ENCODE data around the gene PRPF19. TPM values are rescaled to one million over a fixed set of nuclear protein-coding genes. Genes with fewer than 3 reads are reported as not detected.

PRPF19 gene
- total and polyA plus RNA-seq, 2 of the 8 experiments (the other 6 are each of a cell fraction or from before 2014, with no cell fraction given) = 107 to 141 TPM

DNA sequence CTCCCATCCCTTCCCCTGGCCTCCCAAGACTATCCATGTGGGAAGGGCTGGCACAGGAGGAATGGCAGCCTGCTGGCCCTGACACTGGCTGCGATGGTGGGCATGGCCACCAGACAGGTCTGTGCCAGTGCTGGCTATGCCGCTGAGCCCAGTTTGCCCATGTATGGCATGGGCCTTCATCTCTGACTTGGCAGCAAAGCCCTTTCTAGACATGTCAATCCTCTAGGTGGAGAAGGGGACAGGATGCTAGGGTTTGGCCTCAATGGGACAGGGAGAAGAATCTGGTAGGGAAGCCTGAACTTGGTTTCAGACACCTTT lies 30.3 kb downstream of the PRPF19 start:
- no peak overlapping the region for H3K14ac ChIP-seq (ENCODE audit: insufficient read length)
- no peaks in the 10 kb centered on the region for H3K79me2 ChIP-seq (ENCODE audit: control insufficient read depth in 1 of 2, insufficient read depth in 2 of 2, low read length in 2 of 2)
- no peak overlapping the region for H2BK120ac ChIP-seq (replicated peaks; ENCODE audit: low read depth, low read length)
- no peak overlapping the region for H2AFZ ChIP-seq (ENCODE audit: low read length)
- no peak overlapping the region for H2BK12ac ChIP-seq (ENCODE audit: low read depth, low read length)
- no peak overlapping the region for H2BK15ac ChIP-seq (ENCODE audit: low read length)
- H3K4me1 ChIP-seq (replicated peaks in 1 of 4; ENCODE audit: control insufficient read depth in 3 of 4, insufficient read depth in 4 of 4, low read length in 3 of 4) = peaks cover 0 to 4% (median 0%) of the 10 kb centered on the region in 4 experiments; a peak in 4 of 7 replicates
- H3K27ac ChIP-seq (ENCODE audit: low read depth, low read length) = no peak overlapping the region
- no peaks in the 10 kb centered on the region for H3K79me1 ChIP-seq (ENCODE audit: low read depth, low read length)
- no peak overlapping the region for H3K4me3 ChIP-seq (ENCODE audit: extremely low read depth in 1 of 4, insufficient read depth in 2 of 4, low read depth in 3 of 4, low read length in 4 of 4)
- H3K9ac ChIP-seq (replicated peaks in 1 of 4; ENCODE audit: extremely low read depth in 1 of 4, low read depth in 3 of 4, low read length in 3 of 4) = no peak overlapping the region
- H2BK5ac ChIP-seq (ENCODE audit: low read depth, low read length) = no peak overlapping the region
- H3K23ac ChIP-seq (ENCODE audit: insufficient read length) = no peak overlapping the region
- H3K36me3 ChIP-seq (ENCODE audit: control insufficient read depth in 2 of 4, insufficient read depth in 4 of 4, low read length in 3 of 4) = peaks cover 0 to 5% (median 0%) of the 10 kb centered on the region in 4 experiments; a peak in 2 of 8 replicates
- no peak overlapping the region for H3K4me2 ChIP-seq (ENCODE audit: insufficient read depth in 1 of 2, low read depth in 2 of 2, low read length in 2 of 2)
- DNase-seq (ENCODE audit: low read depth in 1 of 2, low spot score in 2 of 2) (no peak), FAIRE-seq (no peak)
- ChIA-PET POLR2A (ENCODE audit: partially characterized antibody) (interaction anchor here (1.3 kb wide), 1 partner anchor 14 kb away, joined by 4 read pairs; no protein-coding TSS in a partner anchor), CTCF (ENCODE audit: partially characterized antibody) (interaction anchor here (1.2 to 9.5 kb wide), 5 partner anchors 12 to 101 kb away, joined by 4 to 52 read pairs (median 13); no protein-coding TSS in a partner anchor)
- H4K20me1 ChIP-seq (replicated peaks in 1 of 2; ENCODE audit: control insufficient read depth in 1 of 2, insufficient read depth in 2 of 2, low read length in 2 of 2) = no peaks in the 10 kb centered on the region
- no peak overlapping the region for H3K56ac ChIP-seq (replicated peaks; ENCODE audit: insufficient read length, low read depth, low read length)
- H2BK20ac ChIP-seq (ENCODE audit: low read length) = no peak overlapping the region
- no peak overlapping the region for H4K91ac ChIP-seq (replicated peaks; ENCODE audit: insufficient read length, low read length)
- no peak overlapping the region for H3K18ac ChIP-seq (ENCODE audit: extremely low read depth, low read length)
- no peak overlapping the region for H2AK5ac ChIP-seq (ENCODE audit: low read depth, low read length)
- no peak overlapping the region for H4K5ac ChIP-seq (ENCODE audit: insufficient read length, low read depth, low read length)
- H3K23me2 ChIP-seq (ENCODE audit: low read depth, low read length) = no peaks in the 10 kb centered on the region
- no peak overlapping the region for H4K8ac ChIP-seq (ENCODE audit: extremely low read depth, insufficient read depth, low read length)
- no peaks in the 10 kb centered on the region for H3K27me3 ChIP-seq (replicated peaks in 1 of 4; ENCODE audit: control insufficient read depth in 3 of 4, extremely low read depth in 1 of 4, insufficient read depth in 3 of 4, low read length in 3 of 4)
- H3K9me3 ChIP-seq (ENCODE audit: insufficient read depth in 2 of 2, low read depth in 1 of 2, low read length in 1 of 2) = no peaks in the 10 kb centered on the region
- WGBS, 2 experiments (ENCODE audit: extremely low coverage in 1 of 2, insufficient coverage in 1 of 2, insufficient read length in 1 of 2, insufficient replicate concordance in 2 of 2, low coverage in 1 of 2, low lambda C conversion rate in 2 of 2, missing lambda C conversion rate in 1 of 2) = 97% methylated on average over 2 of the region's 2 CpGs; no CpG with 5 or more reads in 1 of the 2 experiments
- no peak overlapping the region for H3K4ac ChIP-seq (replicated peaks; ENCODE audit: insufficient read length, low read depth, low read length)
- no peak for TF ChIP-seq TEAD4 (IDR thresholded peaks at IDR 0.05; ENCODE audit: low read depth, low read length)
- no peak for TF ChIP-seq HDAC2 (IDR thresholded peaks at IDR 0.05; ENCODE audit: borderline replicate concordance in 1 of 2, low read depth in 2 of 2, low read length in 2 of 2)
- TF ChIP-seq PHF8 (conservative IDR thresholded peaks at IDR 0.05; ENCODE audit: low read depth, low read length) = no peak
- TF ChIP-seq NRF1 (IDR thresholded peaks at IDR 0.05; ENCODE audit: low read depth, low read length) = no peak
- TF ChIP-seq, protein P1, sequence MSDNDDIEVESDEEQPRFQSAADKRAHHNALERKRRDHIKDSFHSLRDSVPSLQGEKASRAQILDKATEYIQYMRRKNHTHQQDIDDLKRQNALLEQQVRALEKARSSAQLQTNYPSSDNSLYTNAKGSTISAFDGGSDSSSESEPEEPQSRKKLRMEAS (IDR thresholded peaks at IDR 0.05) = no peak
- no peak for TF ChIP-seq SP2 (IDR thresholded peaks at IDR 0.05; ENCODE audit: low read length)
- no peak for TF ChIP-seq EP300 (IDR thresholded peaks at IDR 0.05; ENCODE audit: borderline replicate concordance in 1 of 2, low read depth in 2 of 2, low read length in 2 of 2)
- no peak for TF ChIP-seq SIN3A (conservative IDR thresholded peaks at IDR 0.05 in 1 of 2, IDR thresholded peaks at IDR 0.05 in 1 of 2; ENCODE audit: low read depth in 1 of 2, low read length in 2 of 2)
- TF ChIP-seq, protein P2, sequence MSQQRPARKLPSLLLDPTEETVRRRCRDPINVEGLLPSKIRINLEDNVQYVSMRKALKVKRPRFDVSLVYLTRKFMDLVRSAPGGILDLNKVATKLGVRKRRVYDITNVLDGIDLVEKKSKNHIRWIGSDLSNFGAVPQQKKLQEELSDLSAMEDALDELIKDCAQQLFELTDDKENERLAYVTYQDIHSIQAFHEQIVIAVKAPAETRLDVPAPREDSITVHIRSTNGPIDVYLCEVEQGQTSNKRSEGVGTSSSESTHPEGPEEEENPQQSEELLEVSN (IDR thresholded peaks at IDR 0.05) = no peak
- TF ChIP-seq BACH1 (IDR thresholded peaks at IDR 0.05; ENCODE audit: low read length) = no peak
- TF ChIP-seq GTF2F1 (IDR thresholded peaks at IDR 0.05; ENCODE audit: borderline replicate concordance, low read depth, low read length) = no peak
- TF ChIP-seq HDAC6 (IDR thresholded peaks at IDR 0.05; ENCODE audit: low read depth, low read length) = no peak
